Measurements from ENCODE around the gene AEBP2.
A peak's percentile ranks its signal among the peaks of the same experiment; 100 is the strongest.
"Not testable (repeated sequence)": the region's sequence is repeated elsewhere in the genome, so short reads cannot be mapped to it uniquely, and the experiment has no call there.

The AEBP2 gene, protein sequence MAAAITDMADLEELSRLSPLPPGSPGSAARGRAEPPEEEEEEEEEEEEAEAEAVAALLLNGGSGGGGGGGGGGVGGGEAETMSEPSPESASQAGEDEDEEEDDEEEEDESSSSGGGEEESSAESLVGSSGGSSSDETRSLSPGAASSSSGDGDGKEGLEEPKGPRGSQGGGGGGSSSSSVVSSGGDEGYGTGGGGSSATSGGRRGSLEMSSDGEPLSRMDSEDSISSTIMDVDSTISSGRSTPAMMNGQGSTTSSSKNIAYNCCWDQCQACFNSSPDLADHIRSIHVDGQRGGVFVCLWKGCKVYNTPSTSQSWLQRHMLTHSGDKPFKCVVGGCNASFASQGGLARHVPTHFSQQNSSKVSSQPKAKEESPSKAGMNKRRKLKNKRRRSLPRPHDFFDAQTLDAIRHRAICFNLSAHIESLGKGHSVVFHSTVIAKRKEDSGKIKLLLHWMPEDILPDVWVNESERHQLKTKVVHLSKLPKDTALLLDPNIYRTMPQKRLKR

DNA sequence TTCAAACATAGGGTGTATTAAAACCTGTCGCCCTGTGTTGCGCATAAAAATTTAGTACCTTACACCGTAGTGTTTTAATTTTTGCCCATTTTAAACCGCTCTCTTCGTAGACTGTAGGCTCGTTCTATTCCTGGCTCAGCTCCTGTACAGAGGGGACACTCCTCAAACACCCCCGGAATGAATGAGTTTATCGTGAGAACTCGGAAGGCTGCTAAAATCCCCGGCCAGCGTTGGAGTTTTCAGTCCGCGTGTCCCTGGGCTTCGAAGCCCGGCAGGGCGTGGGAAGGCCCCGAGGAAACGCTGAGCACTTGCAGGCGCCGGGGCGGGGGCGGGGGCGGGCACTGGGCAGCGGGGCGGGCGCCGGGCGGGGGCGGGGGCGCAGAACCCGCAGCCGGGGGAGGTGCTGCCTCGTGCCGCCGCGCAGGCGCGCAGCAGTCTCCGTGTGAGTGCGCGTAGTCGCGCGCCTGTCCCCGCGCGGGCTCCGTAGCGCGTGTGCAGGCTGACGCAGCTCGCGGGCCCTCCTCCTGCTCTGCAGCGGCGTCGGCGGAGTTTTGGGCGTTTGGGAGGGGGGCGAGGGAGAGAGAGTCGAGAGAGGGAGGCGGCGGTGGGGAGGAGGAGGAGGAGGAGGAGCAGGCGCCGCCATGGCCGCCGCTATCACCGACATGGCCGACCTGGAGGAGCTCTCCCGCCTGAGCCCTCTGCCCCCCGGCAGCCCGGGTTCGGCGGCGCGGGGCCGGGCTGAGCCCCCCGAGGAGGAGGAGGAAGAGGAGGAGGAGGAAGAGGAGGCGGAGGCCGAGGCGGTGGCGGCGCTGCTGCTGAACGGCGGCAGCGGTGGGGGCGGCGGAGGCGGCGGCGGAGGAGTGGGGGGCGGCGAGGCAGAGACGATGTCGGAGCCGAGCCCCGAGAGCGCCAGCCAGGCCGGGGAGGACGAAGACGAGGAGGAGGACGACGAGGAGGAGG, at the start of gene AEBP2:
Gene AEBP2 (plus strand): TSS at position 434 of the 960 bp plus-strand sequence. CDS start 208 bp downstream, at position 642.
- DNase-seq, result peak; percentile 87

DNA sequence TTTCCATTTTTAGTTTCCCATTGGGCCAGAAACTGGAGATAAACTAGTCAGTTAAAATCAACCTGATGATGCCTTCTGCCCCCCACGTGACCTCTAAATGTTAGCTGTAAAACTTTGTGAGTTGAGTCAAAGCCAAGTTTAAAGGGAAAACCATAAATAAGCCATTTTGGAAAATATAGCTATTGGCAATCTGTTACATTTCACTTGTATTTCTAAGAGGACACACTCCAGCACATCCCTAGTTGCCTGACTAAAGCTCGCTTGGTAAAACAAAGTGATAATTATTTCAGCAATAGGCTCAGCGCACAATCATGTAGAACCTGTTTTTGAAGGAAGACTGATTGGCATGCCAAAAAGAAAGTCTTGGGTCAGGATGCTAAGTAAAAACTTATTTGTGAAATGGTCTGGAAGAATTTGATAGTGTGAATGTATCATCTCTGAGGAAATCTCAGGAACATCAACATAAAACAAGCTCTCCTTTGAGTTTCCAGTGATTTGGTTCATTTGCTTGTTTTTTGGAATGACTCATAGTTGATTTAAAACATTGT, 49.2 kb upstream of the AEBP2 start:
- no peak for DNase-seq

DNA sequence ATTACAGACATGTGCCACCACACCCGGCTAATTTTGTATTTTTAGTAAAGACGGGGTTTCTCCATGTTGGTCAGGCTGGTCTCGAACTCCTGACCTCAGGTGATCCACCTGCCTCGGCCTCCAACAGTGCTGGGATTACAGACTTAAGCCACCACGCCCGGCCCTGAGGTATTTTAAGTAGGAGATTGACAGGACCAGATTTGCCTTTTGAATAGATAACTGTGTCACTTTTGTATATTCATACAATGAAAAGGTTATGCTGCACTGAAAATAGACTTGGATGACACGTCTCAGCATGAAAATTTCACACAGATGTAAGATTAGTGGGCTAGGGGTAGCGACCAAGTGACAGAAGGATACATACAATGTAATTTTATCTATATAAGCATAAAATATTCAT, 46.6 kb upstream of the AEBP2 start:
- not testable (repeated sequence) for DNase-seq

DNA sequence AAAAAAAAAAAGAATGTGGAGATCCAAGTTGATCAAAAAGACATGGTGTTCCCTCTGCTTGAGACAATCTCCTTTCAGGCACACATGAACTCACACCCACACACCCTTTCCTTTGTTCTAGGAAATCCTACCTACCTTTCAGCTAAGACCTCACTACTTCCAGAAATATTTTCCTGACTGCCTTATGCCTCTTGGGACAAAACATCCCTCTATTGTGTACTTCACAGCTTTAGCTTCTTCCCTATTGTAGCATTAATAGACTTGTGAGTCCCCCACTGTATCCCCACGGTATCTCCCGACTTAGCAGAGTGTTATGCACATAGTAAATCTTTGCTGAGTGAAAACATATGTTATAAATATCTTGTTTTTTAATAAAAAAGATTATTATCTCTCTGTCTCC, 44.9 kb upstream of the AEBP2 start:
- DNase-seq, result no peak

DNA sequence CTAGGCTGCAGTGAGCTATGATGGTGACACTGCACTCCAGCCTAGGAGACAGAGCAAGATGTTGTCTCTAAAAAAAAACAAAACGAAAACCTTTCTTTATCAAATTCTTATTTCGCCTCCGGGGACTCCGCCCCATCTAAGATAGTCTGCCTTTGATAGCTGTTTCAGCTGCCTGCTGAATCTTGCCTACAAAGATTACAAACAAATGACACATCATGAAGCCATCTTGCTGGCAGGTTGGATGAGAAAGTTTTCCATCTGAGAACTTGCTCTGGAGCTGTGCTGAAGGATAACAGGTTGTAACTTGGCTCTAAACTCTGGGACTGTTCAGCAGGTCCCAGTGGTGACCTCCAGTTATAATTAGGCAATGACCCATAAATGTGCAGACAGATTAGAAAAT, 41.8 kb upstream of the AEBP2 start:
- DNase-seq, result no peak

DNA sequence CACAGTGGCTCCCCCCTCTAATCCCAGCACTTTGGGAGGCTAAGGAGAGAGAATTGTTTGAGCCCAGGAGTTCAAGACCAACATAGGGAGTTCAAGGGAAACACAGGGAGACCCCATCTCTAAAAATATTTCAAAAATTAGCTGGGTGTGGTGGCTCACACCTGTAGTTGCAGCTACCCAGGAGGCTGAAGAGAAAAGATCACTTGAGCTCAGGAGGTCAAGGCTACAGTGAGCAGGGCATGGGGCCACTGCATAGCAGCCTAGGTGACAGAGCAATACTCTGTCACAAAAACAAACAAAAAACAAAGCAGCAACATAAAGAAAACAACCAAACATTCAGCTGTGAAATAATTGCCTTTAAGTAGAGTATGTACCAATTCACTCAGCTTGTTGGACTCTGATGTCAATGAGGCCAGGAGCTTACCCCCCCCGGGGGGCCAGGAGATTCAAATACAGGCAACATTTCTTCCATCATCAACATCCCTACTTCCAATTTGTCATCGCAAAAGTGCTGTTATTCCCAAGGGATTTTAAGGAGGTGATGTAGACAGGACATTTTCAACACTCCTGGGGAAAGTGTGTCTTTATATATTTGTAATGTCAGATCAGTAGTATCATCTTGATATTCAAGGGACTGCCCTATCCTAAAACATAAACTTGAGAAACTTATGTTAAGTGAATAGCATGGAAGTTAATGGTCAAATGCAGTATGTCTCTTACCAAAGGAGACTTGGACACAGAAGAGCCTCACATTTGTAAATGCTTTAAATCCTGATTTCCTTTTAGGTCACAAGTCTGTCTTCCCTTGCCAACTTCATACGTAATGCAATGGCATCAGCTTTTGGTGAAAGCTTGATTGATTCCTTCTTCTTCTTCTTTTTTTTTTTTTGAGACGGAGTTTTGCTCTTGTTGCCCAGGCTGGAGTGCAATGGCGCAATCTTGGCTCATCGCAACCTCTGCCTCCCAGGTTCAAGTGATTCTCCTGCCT, 40.6 kb upstream of the AEBP2 start:
- no peak for DNase-seq

DNA sequence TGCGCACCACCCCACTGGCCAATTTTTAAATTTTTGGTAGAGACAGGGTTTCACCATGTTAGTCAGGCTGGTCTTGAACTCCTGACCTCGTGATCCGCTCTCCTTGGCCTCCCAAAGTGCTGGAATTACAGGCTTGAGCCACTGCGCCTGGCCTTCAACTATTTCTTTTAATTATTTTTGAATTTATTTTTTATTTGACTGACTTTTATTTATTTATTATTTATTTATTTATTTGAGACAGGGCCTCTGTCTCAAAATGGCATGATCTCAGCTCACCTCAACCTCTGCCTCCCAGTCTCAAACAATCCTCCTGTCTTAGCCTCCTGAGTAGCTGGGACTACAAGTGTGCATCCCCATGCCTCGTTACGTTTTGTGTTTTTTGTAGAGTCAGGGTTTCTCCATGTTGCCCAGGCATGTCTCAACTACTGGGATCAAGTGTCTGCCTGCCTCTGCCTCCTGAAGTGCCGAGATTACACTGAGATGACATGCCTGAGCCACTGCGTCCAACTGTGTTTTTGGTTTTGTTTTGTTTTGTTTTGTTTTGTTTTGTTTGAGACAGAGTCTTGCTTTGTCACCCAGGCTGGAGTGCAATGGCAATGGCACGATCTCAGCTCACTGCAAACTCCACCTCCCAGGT, 38.5 kb upstream of the AEBP2 start:
- not testable (repeated sequence) for DNase-seq

DNA sequence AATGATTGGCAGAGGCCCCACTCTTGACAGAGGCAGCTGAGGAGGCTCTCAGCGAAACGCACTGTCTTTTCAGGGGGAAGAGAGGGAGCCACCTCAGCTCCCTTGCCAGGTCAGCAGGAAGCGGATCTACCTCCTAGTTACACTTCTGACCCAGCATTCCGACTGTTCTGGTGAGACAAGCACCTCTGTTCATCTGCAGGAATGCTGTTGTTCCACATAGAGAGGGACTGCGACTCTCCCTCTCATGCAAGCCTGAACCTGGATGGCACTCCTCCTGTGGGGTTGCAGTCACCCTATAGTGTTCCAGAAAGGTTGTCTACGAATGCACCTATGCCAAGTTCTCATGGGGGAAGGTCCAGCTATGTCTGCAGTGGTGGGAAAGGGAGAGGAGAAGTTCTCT, 37.1 kb upstream of the AEBP2 start:
- DNase-seq, result no peak

DNA sequence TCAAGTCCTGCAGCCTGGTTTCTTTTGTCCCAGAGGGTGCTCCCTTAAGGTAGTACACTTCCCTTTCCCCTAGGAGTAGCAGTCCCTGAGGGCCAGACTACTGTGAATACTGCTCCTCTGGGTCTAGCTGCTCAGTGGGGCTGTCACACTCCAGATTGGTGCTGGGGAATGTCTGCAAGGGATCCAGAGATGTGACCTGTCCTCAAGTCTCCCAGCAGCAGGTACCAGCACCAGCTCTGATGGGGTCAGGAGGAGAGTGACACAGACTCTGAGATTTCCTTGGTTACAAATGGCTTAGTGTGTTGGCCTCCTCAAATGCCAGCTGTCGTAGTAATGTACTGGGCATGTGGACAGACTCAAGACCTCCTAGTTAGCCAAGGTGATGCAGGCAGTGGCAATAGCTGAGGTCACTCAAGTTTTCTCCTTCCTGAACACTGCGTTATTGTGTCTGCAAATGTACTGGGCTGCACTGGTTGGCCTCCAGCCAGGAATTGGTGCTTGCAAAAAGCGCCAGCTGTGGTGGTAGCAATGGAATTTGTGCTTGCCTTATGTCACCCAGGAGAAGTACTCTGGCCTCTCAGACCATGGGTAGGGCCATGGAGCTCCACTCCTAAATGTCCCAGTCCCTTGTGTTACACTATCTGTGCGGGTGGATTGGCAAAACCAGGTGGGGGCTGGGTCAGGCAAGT, 36.4 kb upstream of the AEBP2 start:
- no peak for DNase-seq

DNA sequence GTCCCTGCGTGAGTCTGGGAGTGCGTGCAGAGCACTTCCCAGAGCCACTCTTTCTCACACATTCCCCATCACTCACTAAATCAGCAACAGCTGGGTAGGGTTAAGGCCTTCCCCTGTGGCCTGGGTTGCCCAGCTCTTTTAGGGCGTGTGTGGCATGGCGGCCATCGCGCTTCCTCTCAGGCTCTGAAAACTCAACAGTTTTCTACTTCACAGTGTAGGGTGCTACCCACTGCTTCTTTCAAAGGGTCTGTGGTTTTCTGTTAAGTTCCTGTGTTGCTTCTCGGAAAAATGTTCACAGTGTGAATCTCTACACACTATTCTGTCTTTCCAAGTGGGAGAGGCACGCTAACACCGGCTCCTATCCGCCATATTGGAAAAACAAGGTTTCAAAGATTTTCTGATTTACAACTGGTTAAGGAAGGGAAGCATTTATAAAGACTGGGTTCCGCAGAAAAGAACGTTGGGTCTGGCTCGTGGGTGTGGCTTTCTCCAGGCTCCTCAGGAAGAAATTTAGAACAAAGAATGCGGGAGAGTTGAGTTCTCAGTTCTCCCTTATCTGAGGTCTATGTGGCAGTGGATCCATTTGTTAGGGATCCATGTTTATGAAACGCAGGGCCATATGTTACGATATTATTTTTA, 34.9 kb upstream of the AEBP2 start:
- DNase-seq, result no peak

DNA sequence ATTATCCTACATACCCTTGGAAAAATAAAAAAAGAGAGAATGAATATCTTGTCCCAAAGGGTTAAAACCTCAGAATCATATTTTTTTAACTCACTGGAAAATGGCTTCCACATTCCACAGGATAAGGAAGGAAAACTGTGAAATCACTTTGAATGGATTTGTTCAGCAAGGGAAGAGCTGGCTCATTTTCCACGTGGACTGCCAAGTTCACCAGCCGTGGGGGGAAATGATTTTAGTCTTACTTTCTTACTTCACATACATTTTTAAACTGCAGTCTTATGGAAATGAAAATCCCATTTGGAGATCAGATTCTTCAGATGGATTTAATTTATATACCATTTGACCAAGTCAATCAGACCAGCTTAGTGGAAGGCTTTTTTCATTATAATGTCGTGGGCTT, 29.9 kb upstream of the AEBP2 start:
- no peak for DNase-seq

DNA sequence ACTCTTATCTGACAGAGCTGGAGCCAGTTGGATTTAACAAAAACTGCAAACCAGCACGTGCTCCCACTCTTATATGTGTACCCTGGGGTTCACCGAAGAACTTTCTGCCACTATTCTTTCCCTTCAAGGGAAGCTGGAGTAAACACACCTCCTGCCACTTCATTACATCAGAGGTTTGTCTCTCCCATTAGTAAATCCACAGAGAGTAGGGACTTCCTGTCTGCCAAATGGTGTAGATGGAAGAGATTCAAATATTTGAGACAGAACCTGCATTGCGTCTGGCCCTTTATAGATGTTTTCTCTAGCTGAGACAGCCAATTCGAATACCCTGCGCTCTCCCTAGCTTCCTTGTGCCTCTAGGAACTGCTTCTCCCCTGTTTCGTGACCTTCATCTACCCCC, 29.1 kb upstream of the AEBP2 start:
- DNase-seq, result no peak

DNA sequence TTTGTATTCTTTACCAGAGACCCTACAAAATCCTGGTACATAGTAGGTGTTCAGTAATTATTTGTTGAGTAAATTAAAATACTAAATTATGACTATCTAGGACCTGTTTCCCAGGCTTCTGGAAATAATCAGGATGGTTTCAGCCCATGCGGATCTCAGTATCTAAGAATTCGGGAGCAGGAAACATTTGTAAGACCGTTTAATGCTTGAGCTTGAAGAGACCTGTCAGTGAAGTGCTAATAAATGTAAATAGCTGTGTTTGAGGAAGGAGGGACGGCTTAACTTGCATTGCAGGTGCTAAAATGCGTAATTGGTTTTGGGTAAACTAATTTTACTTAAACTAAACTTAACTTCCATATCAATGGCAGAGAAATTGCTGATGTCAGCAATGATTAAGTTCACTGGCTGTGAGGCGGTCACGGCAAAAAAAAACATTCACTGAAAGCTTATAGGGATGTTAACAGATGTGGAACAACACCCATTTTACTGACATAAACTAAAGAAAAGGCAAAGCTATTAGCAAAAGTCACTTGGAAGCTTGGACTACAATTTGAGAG, 28.6 kb upstream of the AEBP2 start:
- DNase-seq, result no peak

DNA sequence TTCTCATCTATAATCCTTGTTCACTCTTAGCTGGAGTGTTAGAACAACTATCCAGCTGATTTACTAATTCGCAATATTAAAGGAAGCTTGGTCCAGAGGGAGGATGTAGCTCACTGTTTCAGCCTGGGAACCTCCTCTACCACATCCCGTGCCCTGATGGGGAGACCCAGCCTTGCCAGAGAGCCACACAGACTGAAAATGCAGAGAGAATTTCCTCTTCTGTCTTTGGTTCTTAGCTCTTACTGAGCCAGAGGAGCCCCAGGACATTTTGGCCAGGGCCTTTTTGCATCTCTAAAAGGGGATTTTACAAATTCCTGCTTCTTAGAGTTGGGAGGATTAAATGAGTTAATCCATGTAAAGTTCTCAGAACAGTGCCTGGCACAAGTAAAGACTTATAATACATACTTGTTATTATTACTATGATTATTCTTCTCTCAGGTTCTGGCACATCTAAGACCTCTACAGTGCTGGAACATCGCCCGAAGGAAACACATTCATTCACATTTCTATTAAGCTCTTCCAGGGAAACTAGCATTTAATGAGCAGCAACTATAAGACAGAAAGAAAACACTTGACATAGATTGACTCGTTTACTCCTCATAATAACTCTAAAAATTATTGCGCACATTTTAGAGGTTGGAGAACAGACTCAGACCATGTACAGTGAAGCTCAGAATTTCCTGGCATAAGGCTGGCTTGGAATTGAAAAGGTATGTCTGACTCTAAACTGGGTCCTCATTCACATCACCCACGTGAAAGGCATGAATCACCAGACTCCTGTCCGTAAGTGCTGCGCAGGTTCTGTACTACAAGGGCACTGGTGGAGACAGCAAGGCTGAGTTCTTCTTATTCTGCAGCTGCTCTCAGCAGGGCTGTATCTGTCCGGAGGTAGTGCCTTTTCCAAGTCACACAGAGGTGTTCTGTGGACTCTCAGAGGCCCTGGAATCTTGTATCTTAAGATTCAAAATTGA, 27.8 kb upstream of the AEBP2 start:
- DNase-seq, result no peak

DNA sequence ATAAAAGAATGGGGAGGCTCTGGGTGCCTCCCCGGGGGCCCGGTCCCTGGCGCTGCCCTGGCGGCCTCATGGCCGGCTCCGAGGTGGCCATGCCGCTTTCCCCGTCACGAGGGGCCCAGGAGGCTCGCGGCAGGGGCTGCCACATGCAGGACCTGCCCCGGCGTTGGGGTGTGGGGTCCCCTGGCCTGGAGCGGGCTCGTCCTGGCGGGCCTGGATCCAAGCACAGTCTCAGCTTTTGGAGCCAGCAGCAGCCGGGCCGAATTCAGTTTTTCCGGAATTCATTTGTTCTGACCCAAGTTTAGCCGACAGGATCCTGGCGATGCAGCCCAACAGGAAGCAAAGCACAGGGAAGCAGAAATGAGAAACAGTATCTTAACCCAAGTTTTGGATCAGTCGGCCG, 26.4 kb upstream of the AEBP2 start:
- DNase-seq, result no peak

DNA sequence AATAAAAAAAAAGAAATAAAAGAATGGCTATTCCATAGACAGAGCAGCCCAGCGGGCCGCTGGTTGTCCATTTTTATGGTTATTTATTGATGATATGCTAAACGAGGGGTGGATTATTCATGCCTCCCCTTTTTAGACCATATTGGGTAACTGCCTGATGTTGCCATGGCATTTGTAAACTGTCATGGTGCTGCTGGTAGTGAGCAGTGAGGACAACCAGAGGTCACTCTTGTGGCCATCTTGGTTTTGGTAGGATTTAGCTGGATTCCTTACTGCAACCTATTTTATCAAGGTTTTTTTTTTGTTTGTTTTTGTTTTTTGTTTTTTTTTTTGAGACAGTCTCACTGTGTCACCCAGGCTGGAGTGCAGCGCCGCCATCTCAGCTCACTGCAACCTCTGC, 25.7 kb upstream of the AEBP2 start:
- DNase-seq, result not testable (repeated sequence)

DNA sequence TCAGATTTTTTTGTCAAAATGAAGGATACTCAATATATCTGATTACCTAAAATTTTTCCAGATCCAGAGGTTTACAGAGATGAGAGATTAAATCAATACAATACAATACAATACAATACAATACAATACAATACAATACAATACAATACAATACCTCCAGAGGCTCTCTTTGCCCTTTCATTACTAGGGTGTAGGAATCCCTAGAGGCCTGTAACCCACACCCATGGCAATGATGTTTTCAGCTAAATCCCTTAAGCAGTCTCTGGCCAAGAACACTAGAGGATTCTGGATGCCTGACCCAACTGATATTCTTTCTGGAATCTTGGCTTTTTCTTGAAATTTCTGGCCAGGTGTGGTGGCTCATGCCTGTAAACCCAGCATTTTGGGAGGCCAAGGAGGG, 23.7 kb upstream of the AEBP2 start:
- DNase-seq, result no peak

DNA sequence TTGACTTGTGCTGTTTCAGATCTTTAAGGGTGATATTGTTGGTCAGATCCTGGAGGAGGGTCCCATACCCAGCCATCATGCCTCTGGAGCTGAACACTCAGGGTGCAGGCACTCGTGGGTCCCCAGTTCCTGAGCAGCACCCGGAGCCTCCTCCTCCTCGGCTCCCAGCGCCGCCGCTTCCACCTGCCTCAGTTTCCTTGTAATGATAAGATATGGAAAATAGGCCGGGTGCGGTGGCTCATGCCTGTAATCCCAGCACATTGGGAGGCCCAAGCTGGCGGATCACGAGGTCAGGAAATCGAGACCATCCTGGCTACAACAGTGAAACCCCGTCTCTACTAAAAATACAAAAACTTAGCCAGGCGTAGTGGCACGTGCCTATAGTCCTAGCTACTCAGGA, 20.2 kb upstream of the AEBP2 start:
- DNase-seq, result no peak

Measured in activated naive CD4-positive, alpha-beta T cell treated with anti-CD3 and anti-CD28 coated beads, Interleukin-2, amount 50 U/mL, for 16 hours (primary cell).